SU-DHL-6 (cell line): ENCODE results near the gene TRPM8.
"Not testable (repeated sequence)": the region's sequence is repeated elsewhere in the genome, so short reads cannot be mapped to it uniquely, and the experiment has no call there.

Source experiments
- EZH2phosphoT487 ChIP-seq: fragments of 200-600 bp; sonication (generic), shearing (Covaris generic); conservative IDR thresholded peaks from 2 replicates; pipeline ENCODE4 v1.6.1; 2018; ENCODE audit warnings: mild to moderate bottlenecking, antibody characterized with exemption, low read length, moderate library complexity, mixed read lengths
- TF ChIP-seq, protein P1 (sequence below): fragments of 200-600 bp; sonication (generic); IDR thresholded peaks from one replicate; pipeline ENCODE4 v1.5.1; 2017; ENCODE audit warnings: antibody characterized with exemption, mild to moderate bottlenecking, low read length, moderate library complexity; ENCODE audit not compliant: insufficient read depth, poor library complexity, severe bottlenecking

DNA sequence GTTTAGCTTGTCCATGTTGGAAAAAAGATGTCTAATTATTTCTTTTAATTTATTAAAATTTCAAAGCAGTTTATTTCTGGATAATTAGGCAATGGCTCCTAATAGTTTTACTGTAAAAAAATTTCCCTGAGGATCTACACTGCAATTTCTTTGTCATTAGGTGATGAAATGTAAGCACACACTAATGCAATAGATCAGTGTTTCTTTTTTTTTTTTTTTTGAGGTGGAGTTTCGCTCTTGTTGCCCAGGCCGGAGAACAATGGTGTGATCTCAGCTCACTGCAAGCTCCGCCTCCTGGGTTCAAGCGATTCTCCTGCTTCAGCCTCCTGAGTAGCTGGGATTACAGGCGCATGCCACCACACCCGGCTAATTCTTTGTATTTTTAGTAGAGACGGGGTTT, 48.5 kb downstream of the TRPM8 start:
- TF ChIP-seq, protein P1, sequence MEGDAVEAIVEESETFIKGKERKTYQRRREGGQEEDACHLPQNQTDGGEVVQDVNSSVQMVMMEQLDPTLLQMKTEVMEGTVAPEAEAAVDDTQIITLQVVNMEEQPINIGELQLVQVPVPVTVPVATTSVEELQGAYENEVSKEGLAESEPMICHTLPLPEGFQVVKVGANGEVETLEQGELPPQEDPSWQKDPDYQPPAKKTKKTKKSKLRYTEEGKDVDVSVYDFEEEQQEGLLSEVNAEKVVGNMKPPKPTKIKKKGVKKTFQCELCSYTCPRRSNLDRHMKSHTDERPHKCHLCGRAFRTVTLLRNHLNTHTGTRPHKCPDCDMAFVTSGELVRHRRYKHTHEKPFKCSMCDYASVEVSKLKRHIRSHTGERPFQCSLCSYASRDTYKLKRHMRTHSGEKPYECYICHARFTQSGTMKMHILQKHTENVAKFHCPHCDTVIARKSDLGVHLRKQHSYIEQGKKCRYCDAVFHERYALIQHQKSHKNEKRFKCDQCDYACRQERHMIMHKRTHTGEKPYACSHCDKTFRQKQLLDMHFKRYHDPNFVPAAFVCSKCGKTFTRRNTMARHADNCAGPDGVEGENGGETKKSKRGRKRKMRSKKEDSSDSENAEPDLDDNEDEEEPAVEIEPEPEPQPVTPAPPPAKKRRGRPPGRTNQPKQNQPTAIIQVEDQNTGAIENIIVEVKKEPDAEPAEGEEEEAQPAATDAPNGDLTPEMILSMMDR, result not testable (repeated sequence)
- TF ChIP-seq EZH2phosphoT487, result not testable (repeated sequence)
